HG03378 (cell line): ENCODE results near the gene GRK6.

Source experiments
- ATAC-seq: cut with Tn5 transposase; IDR thresholded peaks from one replicate; pipeline ENCODE4 v1.9.1; 2021; ENCODE audit warnings: mild to moderate bottlenecking, moderate library complexity; ENCODE audit not compliant: unreplicated experiment

The GRK6 gene

DNA sequence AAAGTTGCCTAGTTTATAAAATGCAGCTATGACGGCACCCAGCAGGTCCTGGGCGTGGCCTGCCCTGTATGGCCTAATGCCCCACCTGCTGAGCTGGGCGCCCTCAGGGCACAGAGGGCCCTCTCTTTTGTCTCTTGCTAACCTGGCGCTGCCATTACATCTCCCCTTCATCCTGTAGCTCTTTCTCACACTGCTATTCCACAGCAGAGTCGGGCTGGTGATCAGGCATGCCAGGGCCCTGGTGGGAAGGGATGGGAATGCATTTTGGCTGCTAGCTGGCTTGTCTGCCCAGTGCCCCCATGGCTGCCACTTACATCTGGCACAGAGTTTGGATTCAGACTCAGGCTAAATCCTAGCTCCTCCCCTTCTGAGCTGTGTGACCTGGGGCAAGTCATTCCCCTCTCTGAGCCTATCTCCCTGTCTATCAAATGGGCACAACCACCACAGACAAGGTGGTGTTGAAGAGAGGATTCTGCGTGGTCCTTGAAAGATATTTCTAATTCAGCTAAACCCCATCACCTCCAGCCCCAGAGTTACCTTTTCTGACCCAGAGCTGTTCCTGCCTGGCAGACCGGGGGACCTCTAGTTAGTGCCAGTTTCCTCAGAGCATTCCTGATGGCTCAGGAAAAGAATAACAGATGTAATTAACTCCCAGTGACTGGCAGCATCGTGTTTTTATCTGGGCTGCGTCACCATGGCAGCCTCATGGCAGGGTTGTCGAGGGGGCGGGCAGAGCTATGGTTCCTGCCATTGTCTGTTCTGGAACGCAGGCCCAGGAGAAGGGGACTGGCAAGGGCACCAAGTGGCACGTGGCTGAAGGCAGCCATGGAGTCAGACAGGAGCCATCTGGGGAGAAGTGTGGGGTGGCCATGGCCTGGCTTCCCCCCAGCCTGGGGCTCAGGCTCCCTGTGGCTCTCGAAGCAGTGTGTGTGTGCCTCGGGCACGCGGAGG, 26.5 kb downstream of the GRK6 start:
- no peak for ATAC-seq

- ATAC-seq = peak; percentile 5
Observed at GRCh38 chr5:177453852-177454396, 27.4 kb downstream of the GRK6 start.

GRCh38 chr5:177454397-177455035, 28.0 kb downstream of the GRK6 start:
- ATAC-seq = peak; percentile 34

- ATAC-seq = peak; percentile 38
Observed at GRCh38 chr5:177455036-177455660, 28.7 kb downstream of the GRK6 start.

DNA sequence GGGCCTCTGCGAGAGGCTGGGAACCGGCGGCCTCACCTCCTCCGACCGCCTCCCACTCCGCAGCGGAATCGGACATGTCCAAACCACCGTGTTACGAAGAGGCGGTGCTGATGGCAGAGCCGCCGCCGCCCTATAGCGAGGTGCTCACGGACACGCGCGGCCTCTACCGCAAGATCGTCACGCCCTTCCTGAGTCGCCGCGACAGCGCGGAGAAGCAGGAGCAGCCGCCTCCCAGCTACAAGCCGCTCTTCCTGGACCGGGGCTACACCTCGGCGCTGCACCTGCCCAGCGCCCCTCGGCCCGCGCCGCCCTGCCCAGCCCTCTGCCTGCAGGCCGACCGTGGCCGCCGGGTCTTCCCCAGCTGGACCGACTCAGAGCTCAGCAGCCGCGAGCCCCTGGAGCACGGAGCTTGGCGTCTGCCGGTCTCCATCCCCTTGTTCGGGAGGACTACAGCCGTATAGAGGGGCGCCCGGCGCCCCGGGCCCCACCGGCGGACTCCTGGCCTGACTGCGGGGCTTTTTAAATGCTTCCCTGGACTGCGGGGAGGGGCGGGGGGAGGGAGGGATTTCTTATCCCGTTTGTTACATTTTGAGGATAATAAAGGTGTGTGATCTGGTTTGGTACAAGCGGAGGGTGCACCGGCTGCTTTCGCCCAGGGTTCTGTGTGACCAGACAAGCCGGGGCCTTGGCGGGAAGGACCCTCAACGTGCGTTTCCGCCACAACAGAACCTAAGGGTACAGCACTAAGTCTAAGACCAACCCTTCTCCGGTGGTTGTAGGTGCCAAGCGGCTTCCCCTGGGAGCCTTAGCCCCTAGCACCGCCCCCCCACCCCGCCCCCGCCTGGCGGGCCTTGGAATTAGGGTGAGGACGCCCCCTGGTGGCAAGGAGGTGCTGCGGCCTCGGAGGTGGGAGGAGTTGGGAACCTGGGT, 29.4 kb downstream of the GRK6 start:
- ATAC-seq = peak; percentile 21

DNA sequence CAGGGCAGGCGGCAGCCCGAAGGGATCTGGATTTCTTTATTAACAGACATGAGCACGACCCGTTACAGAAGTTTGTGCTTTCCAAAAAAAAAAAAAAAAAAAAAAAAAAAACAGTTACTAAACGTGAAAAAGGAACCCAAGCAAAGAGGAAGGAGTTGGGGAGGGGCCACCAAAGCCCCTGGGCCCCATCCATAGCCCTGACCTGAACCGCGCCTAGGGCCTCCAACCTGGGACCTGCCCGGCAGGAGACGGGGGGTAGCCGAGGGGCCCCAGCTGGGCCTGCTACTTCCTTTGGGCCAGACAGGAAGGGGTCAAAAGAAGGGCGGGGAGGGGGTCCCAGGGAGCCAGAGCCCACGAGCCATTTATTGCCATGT, 30.1 kb downstream of the GRK6 start:
- no peak for ATAC-seq

GRCh38 chr5:177456976-177457851, 30.7 kb downstream of the GRK6 start:
- peak; percentile 47 for ATAC-seq

DNA sequence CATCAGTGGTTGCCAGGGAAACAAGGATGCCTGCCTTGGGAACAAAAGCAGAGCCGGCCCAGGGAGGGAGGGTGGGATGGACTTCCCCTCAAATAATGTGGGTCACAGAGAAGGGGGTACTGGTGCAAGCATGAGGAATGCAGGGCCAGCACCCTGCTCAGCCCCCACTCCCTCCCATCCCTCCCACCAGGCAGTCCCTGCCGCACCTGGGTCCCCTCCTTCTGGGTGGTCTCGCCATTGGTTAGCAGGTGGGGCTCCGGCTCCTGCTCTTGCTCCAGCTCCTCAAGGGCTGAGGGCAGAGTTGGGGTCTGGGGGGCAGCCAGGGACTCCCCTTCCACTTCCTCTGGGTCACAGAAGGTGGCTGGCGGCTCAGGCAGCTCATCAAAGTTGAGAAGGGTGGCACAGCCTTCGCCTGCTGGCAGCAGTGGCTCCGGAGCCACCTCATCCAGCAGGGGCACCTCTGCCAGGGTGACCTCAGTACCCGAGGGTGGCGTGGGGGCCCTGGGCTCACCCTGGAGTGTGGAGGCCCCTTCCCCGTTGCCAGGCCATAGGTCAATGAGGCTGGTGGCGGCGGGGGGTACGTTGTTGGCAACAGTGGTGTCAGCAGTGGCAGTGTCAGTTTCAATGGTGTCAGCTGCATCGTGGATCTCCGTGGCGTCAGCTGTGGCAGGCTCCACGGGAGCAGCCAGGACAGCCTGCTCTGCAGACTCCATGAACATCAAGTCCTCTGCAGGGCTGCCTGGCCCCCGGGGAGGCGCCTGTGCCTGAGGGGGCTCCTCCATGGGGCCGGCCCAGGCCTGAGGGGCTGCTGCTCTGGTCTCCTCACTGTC, 31.6 kb downstream of the GRK6 start:
- no peak for ATAC-seq

- ATAC-seq = no peak
Observed at GRCh38 chr5:177458912-177459350, 32.5 kb downstream of the GRK6 start.

DNA sequence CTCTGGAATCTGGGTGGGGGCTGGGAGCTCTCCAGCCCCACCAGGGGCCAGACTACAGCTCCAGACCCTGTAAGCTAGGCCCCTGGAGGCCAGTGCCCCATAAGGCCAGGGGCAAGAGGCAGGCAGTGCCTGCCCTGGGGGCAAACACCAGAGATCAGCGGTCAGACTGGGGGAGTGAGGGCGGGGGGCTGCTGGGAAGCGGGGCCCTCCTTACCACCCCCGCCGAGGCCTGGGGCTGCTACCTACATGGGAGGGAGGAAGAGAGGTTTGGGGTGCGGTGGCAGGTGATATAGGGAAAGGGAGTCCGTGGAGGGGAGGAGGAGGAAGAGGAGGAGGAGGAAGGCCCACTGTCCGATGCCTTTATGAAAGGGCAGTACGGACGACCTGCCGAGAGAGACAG, 32.9 kb downstream of the GRK6 start:
- no peak for ATAC-seq

- no peak for ATAC-seq
Observed at GRCh38 chr5:177459819-177460628, 33.5 kb downstream of the GRK6 start.

- ATAC-seq = no peak
Observed at GRCh38 chr5:177462021-177462670, 35.7 kb downstream of the GRK6 start.

DNA sequence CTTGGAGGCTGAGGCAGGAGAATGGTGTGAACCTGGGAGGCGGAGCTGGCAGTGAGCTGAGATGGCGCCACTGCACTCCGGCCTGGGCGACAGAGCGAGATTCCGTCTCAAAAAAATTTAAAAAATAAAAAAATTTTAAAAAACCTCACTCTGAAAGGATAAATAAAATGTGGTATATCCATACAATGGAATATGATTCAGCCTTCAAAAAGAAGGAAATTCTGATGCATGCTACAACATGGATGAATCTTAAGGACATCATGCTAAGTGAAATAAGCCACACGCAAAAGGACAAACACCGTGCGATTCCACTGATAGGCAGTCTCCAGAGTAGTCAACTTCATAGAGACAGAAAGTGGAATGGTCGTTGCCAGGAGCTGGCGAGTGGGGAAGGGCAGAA, 38.6 kb downstream of the GRK6 start:
- ATAC-seq = no peak

- no peak for ATAC-seq
Observed at GRCh38 chr5:177466861-177467260, 40.4 kb downstream of the GRK6 start.

DNA sequence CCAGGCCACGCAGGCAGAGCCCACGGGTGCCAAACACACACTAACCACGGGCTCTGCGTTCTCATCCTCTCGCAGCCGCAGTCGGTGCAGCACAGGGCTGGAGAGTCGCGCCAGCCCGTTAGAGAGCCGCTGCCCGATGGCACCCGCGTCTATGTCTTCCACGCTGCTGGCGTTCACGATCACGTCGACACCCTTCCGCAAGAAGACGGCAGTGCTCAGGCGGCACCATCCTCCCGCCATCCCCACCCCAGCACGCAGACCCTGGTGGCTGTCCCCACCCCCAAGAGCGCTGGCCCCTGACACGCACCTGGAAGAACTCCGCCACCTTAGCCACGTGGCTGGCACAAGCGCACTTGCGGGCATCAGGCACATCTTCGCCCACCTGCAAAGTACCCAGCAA, 41.0 kb downstream of the GRK6 start:
- ATAC-seq = no peak

DNA sequence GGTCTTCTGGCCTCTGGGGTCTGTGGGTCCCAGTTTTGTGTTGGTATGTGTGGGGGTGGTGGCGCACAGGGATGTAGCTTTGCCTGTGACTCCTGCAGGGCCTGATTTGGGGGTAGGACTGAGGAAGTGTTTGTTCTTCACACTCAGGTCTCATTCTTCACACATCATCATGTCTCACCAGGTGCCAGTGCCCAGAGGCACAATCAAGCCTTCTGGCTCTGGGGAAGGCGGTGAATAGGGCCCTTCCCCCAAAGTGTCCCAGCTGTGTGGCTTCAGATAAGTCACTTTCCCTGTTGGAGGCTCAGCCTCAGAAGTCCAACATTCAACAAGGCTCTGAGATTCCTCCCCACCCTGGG, 41.8 kb downstream of the GRK6 start:
- no peak for ATAC-seq
